ENCODE data around the gene ECEL1.

ECEL1 gene

GRCh38 chr2:232496501-232497270 lies 9.1 kb upstream of the ECEL1 start:
- no peak for DNase-seq

DNA sequence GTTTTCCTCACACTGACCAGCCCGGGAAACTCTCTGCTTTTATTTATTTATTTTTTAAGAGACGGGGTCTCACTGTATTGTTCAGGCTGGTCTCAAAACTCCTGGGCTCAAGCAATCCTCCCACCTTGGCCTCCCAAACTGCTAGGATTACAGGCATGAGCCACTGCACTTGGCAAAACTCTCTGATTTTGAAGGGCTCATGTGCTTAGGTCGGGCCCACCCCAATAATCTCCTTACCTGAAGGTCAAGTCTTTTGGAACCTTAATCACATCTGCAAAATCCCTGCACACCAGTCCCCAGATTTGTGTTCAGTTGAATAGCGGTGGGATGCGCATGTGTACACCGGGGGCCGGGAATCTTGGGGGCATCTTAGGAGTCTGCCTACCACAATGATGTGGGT lies 7.7 kb upstream of the ECEL1 start:
- no peak for DNase-seq

DNA sequence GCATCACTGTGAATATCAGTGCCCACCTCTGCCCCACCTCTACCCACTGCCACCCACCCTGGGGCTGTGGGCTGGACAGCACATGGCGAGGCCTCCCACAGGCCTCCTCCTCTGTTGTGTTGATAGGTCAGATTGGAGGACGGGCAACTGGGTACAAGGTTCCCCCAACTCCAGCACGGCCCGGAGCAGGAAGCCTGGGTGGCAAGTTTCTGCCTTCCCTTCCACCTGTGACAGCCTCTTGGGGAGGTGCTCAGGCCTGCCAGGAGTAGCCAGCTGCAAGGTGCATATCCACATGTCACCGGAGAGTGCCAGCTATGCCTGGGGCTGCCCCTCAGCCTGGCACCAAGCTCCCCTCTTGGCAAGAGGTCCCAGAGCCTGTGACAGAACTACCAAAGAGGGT lies 6.9 kb upstream of the ECEL1 start:
- DNase-seq, result no peak

DNA sequence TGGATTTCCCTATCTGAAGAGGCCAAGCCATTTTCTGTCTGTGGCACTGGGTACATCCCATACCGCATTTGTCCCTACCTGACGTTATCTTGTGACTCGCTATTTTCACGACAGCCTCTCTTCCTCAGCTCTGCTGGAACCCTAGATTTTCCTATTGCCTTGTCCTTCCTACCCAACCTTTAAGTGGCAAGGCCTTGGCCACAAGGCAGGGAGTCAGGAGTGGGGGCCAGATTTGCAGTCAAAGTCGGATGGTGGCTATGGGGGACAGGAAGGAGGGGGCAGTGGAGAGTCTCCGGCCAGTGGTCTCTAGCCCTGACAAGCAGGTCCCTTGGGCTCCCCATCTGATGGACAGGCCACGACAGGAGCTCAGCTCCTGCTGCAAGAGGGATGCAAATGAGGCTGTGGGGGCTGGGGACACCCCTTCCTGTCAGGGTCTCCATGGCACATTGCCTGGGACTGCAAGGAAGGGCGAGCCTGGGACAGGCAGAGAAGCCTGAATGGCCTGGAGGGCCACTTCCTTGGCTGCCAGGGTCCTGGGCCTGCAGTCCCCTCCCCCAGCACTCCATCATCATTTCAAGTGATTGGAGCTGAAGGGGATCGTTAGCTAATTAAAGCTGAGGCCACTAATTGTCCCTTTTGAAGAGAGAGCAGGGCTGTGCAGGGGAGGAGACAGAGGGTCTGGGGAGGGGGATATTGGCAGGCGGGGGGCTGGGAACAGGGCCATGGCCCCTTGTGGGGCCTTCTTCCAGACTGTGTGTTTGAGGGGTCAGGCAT lies 6.3 kb upstream of the ECEL1 start:
- no peak for DNase-seq

- no peak for DNase-seq
Observed at GRCh38 chr2:232492963-232493700, 5.5 kb upstream of the ECEL1 start.

DNA sequence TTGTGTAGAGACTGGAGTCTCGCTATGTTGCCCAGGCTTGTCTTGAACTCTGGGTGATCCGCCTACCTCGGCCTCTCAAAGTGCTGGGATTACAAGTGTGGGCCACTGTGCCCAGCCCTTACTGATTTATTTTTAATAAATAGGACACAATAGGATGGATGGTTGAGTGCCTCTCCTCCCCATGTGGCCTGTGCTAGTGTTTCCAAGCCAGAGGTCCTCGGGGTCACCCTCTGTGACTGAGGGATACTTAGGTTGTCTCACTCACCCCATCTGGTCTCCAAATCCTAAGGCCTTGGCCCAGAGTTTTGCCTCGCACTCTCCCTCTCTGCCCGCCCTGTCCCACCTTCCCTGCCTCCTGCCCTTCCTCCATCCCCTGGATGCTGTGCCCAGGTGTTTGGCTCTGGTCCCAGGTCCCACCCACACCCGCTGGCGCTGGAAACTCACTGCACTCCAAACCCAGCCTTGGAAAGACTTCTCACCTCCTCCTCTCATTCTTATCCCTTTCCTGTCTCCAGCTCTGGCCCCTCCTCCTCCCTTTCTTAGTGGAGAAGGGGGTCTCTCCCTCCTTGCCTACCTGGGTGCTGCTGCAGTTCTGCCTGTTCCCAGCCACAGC lies 4.7 kb upstream of the ECEL1 start:
- DNase-seq, result no peak

- no peak for DNase-seq
Observed at GRCh38 chr2:232491139-232491780, 3.6 kb upstream of the ECEL1 start.

- no peak for DNase-seq
Observed at GRCh38 chr2:232490221-232491138, 2.8 kb upstream of the ECEL1 start.

- DNase-seq, result no peak
Observed at GRCh38 chr2:232489516-232490220, 2.0 kb upstream of the ECEL1 start.

- DNase-seq, result no peak
Observed at GRCh38 chr2:232488721-232489300, 1.2 kb upstream of the ECEL1 start.

DNA sequence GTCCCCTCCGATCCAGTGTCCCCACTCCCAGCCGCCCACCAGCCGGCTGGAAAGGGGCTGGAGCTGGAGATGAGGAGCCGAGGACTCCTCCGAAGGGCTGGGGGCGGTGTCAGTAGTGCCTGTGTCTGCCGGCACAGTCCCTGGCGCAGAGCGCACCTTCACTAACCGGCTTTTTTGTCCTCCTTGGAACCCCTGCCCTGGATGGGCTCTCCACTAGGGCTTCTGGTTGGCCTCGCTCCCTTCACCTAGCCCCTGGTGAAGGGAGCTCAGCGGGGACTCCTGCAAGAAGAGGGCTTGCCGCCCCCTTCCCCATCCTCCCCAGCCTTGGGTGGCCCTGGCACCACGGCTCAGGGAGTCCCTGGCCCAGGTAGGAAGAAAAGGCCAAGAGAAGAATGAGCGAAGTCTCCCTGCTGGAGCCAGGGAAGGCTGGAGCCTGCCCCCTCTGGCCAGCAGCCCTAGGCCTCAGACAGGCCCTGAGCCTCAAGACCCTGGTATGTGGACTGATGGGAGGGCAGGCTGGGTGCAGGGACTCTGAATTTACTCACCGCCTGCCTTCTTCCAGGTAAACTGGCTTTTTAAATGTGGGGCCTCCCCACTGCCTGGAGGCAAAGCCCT lies 570 bp upstream of the ECEL1 start:
- no peak for DNase-seq

GRCh38 chr2:232486558-232487384 lies 863 bp downstream of the ECEL1 start:
- DNase-seq, result no peak

DNA sequence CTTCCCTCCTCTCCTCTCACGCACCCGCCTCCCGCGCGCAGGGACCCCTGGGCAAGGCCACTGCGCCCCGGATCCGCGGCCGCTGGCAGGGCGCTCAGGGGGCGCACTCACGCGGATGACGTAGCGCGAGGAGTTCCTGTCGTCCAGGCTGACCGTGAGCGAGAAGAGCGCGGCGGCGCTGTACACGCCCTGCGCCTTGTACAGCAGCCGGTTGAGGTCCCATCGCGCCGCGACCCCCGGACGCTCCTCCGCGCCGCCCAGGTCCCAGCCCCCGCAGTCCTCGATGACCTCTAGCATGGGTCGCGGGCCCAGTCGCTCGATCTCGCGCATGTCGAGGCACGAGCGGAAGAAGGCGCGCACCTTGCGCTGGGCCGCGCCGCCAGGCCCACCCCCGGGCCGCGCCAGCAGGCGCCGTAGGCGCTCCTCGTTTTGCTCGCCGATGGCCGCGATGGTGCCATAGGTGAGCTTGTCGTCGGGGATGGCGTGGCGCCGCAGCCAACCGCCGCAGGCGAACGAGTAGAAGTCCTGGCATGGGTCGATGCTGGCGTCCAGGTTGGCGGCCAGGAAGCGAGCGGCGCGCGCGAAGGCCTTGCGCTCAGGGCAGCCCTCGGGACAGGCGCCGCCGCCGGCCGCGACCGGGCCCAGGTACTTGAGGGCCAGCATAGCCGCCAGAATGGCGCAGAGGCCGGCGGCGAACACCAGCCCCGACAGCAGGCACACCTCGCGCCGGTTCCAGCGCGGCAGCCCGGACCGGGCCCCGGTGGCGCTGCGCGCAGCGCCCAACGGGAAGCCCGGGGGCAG lies 1.7 kb downstream of the ECEL1 start:
- no peak for DNase-seq

DNA sequence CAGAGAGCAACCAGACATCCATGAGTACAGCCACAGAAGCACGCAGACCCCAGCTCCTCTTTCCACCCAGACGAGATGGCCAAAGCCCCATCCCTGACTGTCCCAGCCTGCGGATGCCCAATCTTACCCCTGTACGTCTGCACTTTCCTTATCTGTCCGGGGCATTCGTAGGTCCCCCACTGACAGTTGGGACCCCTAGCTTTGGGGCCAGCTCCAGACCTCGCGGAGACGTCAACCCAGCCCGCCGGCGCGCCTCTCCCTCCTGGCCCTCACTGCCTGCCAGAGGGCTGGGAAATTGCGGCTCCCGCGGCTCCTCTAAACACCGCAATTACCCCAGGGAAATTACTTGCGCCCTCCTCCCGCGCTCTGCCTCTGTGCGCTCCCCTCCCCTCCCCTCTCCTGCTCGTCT lies 2.3 kb downstream of the ECEL1 start:
- DNase-seq, result no peak

GRCh38 chr2:232484628-232485347 lies 2.8 kb downstream of the ECEL1 start:
- DNase-seq, result no peak

GRCh38 chr2:232483923-232484627 lies 3.6 kb downstream of the ECEL1 start:
- no peak for DNase-seq
